ENCODE measurements around the gene TPP1. TPM values are rescaled to one million over a fixed set of nuclear protein-coding genes. Genes with fewer than 3 reads are reported as not detected.

The TPP1 gene
- total RNA-seq, 1 experiment from 2014 or later = 21.6 TPM

- no peak for DNase-seq
- no peak for ATAC-seq
- no peaks in the 10 kb centered on the region for H3K9me3 ChIP-seq (ENCODE audit: low read length)
- no peak overlapping the region for H3K9ac ChIP-seq (ENCODE audit: low read length)
- H3K9me2 ChIP-seq (replicated peaks; ENCODE audit: low read length) = no peaks in the 10 kb centered on the region
- TF ChIP-seq EZH2phosphoT487 (IDR thresholded peaks at IDR 0.05; ENCODE audit: borderline replicate concordance, low read length) (no peak), EZH2 (IDR thresholded peaks at IDR 0.05; ENCODE audit: low read length, unreplicated experiment) (no peak), CTCF (conservative IDR thresholded peaks at IDR 0.05; ENCODE audit: low read depth, low read length) (no peak)
- no peaks in the 10 kb centered on the region for H3K4me1 ChIP-seq (ENCODE audit: insufficient read depth, low read length)
- H3K4me2 ChIP-seq (ENCODE audit: low read length) = no peak overlapping the region
- POLR2A ChIA-PET (ENCODE audit: unreplicated experiment) = no interaction called here
- no peak overlapping the region for H3K4me3 ChIP-seq (ENCODE audit: low read length)
- intact Hi-C loops (cut with micrococcal nuclease) = no loop called here
- no peaks in the 10 kb centered on the region for H3F3A ChIP-seq (ENCODE audit: low read length, unreplicated experiment)
- H3K36me3 ChIP-seq (ENCODE audit: low read depth, low read length) = no peaks in the 10 kb centered on the region
- H3K79me2 ChIP-seq (ENCODE audit: low read length) = no peaks in the 10 kb centered on the region
- no peak overlapping the region for H2AFZ ChIP-seq (ENCODE audit: low read length)
- no peaks in the 10 kb centered on the region for H4K20me1 ChIP-seq (ENCODE audit: low read length)
- H3K27me3 ChIP-seq (ENCODE audit: low read length) = peaks cover 14% of the 10 kb centered on the region; the same call in 1 of the 2 replicates
- no TSS peak for BruUV-seq (replicated peaks)
- CTCF ChIA-PET = no interaction called here
- H3K27ac ChIP-seq (ENCODE audit: low read length) = no peak overlapping the region
Measured at GRCh38 chr11:6640985-6641701, 21.9 kb upstream of the TPP1 start.

- no peaks in the 10 kb centered on the region for H3K36me3 ChIP-seq (ENCODE audit: low read depth, low read length)
- H2AFZ ChIP-seq (ENCODE audit: low read length) = no peak overlapping the region
- POLR2A ChIA-PET (ENCODE audit: unreplicated experiment) = no interaction called here
- DNase-seq (no peak), ATAC-seq (no peak)
- H3K9me3 ChIP-seq (ENCODE audit: low read length) = no peaks in the 10 kb centered on the region
- BruUV-seq (replicated peaks) = no TSS peak
- no peaks in the 10 kb centered on the region for H4K20me1 ChIP-seq (ENCODE audit: low read length)
- H3K4me1 ChIP-seq (ENCODE audit: insufficient read depth, low read length) = no peaks in the 10 kb centered on the region
- intact Hi-C loops (cut with micrococcal nuclease) = no loop called here
- H3K79me2 ChIP-seq (ENCODE audit: low read length) = no peaks in the 10 kb centered on the region
- TF ChIP-seq CTCF (conservative IDR thresholded peaks at IDR 0.05; ENCODE audit: low read depth, low read length) (no peak), EZH2 (IDR thresholded peaks at IDR 0.05; ENCODE audit: low read length, unreplicated experiment) (no peak), EZH2phosphoT487 (IDR thresholded peaks at IDR 0.05; ENCODE audit: borderline replicate concordance, low read length) (no peak)
- H3K4me3 ChIP-seq (ENCODE audit: low read length) = no peak overlapping the region
- no peaks in the 10 kb centered on the region for H3K9me2 ChIP-seq (replicated peaks; ENCODE audit: low read length)
- CTCF ChIA-PET = no interaction called here
- H3K4me2 ChIP-seq (ENCODE audit: low read length) = no peak overlapping the region
- H3F3A ChIP-seq (ENCODE audit: low read length, unreplicated experiment) = no peaks in the 10 kb centered on the region
- peaks cover 14% of the 10 kb centered on the region; the same call in 1 of the 2 replicates for H3K27me3 ChIP-seq (ENCODE audit: low read length)
- H3K27ac ChIP-seq (ENCODE audit: low read length) = no peak overlapping the region
- H3K9ac ChIP-seq (ENCODE audit: low read length) = no peak overlapping the region
Measured at GRCh38 chr11:6640036-6640984, 21.1 kb upstream of the TPP1 start.

Measured in PC-3 (cell line).